HepG2 (cell line): ENCODE results near the gene DDX50. TPM values are rescaled to one million over a fixed set of nuclear protein-coding genes. Genes with fewer than 3 reads are reported as not detected.

Experiments used
- GZF1 ChIP-seq: sonication (generic); formaldehyde crosslinking; IDR thresholded peaks from 2 replicates; pipeline ENCODE4 v1.5.1; 2020; ENCODE audit warnings: mild to moderate bottlenecking, missing genetic modification reagents
- MIXL1 ChIP-seq: IDR thresholded peaks from 2 replicates; pipeline ENCODE4 v1.6.1; 2016
- NR2F1 ChIP-seq, 2 experiments: fragments of 450-650 bp in 1 of 2; formaldehyde crosslinking in 1 of 2; IDR thresholded peaks; 2 replicates each; pipeline versions ENCODE4 v1.5.0 to v1.6.1; 2016 to 2020; ENCODE audit warnings: mild to moderate bottlenecking in 1 of 2, missing compliant biosample characterization in 1 of 2, missing genetic modification reagents in 1 of 2, moderate library complexity in 1 of 2
- REPIN1 ChIP-seq: sonication (generic); formaldehyde crosslinking; IDR thresholded peaks from 2 replicates; pipeline ENCODE4 v1.8.0; 2022; ENCODE audit warnings: missing genetic modification reagents, low read depth, mild to moderate bottlenecking, borderline replicate concordance
- ZBTB7A ChIP-seq: sonication (generic); formaldehyde crosslinking; IDR thresholded peaks from 2 replicates; pipeline ENCODE4 v1.8.0; 2022; ENCODE audit warnings: mild to moderate bottlenecking, missing genetic modification reagents
- ZKSCAN5 ChIP-seq: sonication (generic); formaldehyde crosslinking; IDR thresholded peaks from 2 replicates; pipeline ENCODE4 v1.5.1; 2020; ENCODE audit warnings: mild to moderate bottlenecking, missing genetic modification reagents
- ZNF205 ChIP-seq: IDR thresholded peaks from 2 replicates; pipeline ENCODE4 v1.6.1; 2018; ENCODE audit warnings: missing biosample characterization, missing genetic modification reagents
- ZNF282 ChIP-seq: fragments of 450-650 bp; IDR thresholded peaks from 2 replicates; pipeline ENCODE4 v1.6.1; 2018; ENCODE audit not compliant: partially characterized antibody
- ZNF383 ChIP-seq: sonication (generic); formaldehyde crosslinking; IDR thresholded peaks from 2 replicates; pipeline ENCODE4 v1.4.0; 2020; ENCODE audit warnings: missing genetic modification reagents, mild to moderate bottlenecking, borderline replicate concordance
- ZNF431 ChIP-seq: sonication (generic); formaldehyde crosslinking; IDR thresholded peaks from 2 replicates; pipeline ENCODE4 v1.9.0; 2022; ENCODE audit warnings: missing genetic modification reagents, low read depth, mild to moderate bottlenecking, borderline replicate concordance
- ZNF530 ChIP-seq: sonication (generic); formaldehyde crosslinking; IDR thresholded peaks from 2 replicates; pipeline ENCODE4 v1.5.0; 2020; ENCODE audit warnings: low read depth, mild to moderate bottlenecking, missing genetic modification reagents
- ZNF879 ChIP-seq: sonication (generic); formaldehyde crosslinking; IDR thresholded peaks from 2 replicates; pipeline ENCODE4 v1.8.1; 2023; ENCODE audit warnings: missing genetic modification reagents
- ZNF883 ChIP-seq: sonication (generic); formaldehyde crosslinking; IDR thresholded peaks from 2 replicates; pipeline ENCODE4 v1.5.1; 2020; ENCODE audit warnings: mild to moderate bottlenecking, missing genetic modification reagents; ENCODE audit errors: not compliant biosample characterization
- ZZZ3 ChIP-seq: sonication (generic); formaldehyde crosslinking; IDR thresholded peaks from 2 replicates; pipeline ENCODE4 v1.4.0; 2020; ENCODE audit warnings: missing genetic modification reagents, mild to moderate bottlenecking, borderline replicate concordance
- polyA plus RNA-seq, 8 experiments: library from polyadenylated mRNA; depleted of rRNA in 3 of 8; stranded (reverse) in 7 of 8; unstranded in 1 of 8; fragments of >200 nt; fragmentation: Illumina TruSeq in 4 of 8; extraction: Trizol in 4 of 8; gene quantifications; 2 replicates each; pipeline versions ENCODE4 v1.2.1 to v1.2.3, GENCODE V29; 2011 to 2016; ENCODE audit warnings: low read depth in 4 of 8, missing spikeins in 1 of 8, mixed read lengths in 1 of 8; ENCODE audit not compliant: insufficient read depth in 1 of 8
- total RNA-seq, 5 experiments: library from RNA; depleted of rRNA; stranded (reverse); fragments of >200 nt; fragmentation: Illumina TruSeq; extraction: Trizol; gene quantifications; 2 replicates each; pipeline ENCODE4 v1.2.3, GENCODE V29; 2016; ENCODE audit warnings: low read depth in 1 of 5
- TF ChIP-seq, protein P1 (sequence below): sonication (generic); formaldehyde crosslinking; IDR thresholded peaks from 2 replicates; pipeline ENCODE4 v1.4.0; 2020; ENCODE audit warnings: missing genetic modification reagents
- TF ChIP-seq, protein P2 (sequence below): sonication (generic); formaldehyde crosslinking; conservative IDR thresholded peaks from 2 replicates; pipeline ENCODE4 v1.4.0; 2020; ENCODE audit warnings: missing genetic modification reagents
- TF ChIP-seq, protein P3 (sequence below), 2 experiments: fragments of 450-650 bp in 1 of 2; sonication (generic) in 1 of 2; formaldehyde crosslinking; IDR thresholded peaks; 2 replicates each; pipeline versions ENCODE4 v1.5.0 to v1.8.0; 2020 to 2022; ENCODE audit warnings: mild to moderate bottlenecking in 1 of 2, missing genetic modification reagents in 1 of 2
- TF ChIP-seq, protein P4 (sequence below): sonication (generic); formaldehyde crosslinking; IDR thresholded peaks from 2 replicates; pipeline ENCODE4 v1.9.0; 2021; ENCODE audit warnings: missing genetic modification reagents, borderline replicate concordance
- TF ChIP-seq, protein P5 (sequence below): sonication (generic); formaldehyde crosslinking; IDR thresholded peaks from 2 replicates; pipeline ENCODE4 v1.5.0; 2020; ENCODE audit warnings: missing genetic modification reagents
- TF ChIP-seq, protein P6 (sequence below): fragments of 450-650 bp; IDR thresholded peaks from 2 replicates; pipeline ENCODE4 v1.6.1; 2017

The DDX50 gene
- total and polyA plus RNA-seq, 2 of the 13 experiments (the other 11 are each of a cell fraction or from before 2014, with no cell fraction given) = 19.0 to 38.2 TPM

DNA sequence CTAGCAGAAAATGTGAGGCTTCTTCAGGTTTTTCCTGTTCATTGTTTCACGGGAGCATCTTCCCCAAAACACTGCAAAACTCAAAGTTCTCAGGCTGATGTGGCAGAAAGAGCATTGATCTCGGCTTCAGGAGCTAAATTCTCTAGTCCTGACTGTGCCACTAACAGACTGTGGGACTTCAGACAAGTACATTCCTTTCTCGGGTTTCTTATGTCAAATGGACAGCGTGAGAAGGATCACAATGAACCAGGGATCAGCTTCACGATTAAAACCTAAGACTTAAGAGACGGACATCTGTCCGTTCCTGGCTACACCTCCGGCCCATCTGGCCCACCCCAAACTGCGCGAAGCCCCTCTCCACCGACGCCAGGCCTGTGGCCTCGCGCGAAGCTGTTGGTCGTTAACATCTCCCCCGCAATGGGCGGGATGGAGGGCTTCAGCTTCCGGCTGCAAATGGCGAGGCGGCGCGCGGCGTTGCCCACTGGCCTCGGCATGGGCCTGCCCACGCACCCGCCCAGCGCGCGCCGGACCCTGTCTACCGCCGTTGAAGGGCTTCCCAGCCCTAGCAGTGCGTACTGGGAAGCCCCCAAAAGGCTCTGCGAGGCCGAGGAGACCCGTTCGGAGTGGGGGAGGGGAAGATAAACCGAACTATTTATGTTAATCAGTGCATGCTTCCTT, 549 bp upstream of the DDX50 start (continued):
- TF ChIP-seq MIXL1 (CRISPR knock-in tag) (peak; percentile 89), ZNF282 (no peak), GZF1 (CRISPR knock-in tag) (no peak), ZBTB7A (CRISPR knock-in tag) (peak; percentile 94), ZNF879 (CRISPR knock-in tag) (no peak), ZZZ3 (peak; percentile 21; the same call in 1 of the 2 replicates), ZNF431 (CRISPR knock-in tag) (peak; percentile 75; the same call in 1 of the 2 replicates), ZNF883 (CRISPR knock-in tag) (peak; percentile 86), ZNF205 (CRISPR knock-in tag) (peak; percentile 71; the same call in 1 of the 2 replicates), NR2F1 (CRISPR knock-in tag; IDR thresholded peaks at IDR 0.05) (no peak), REPIN1 (CRISPR knock-in tag) (peak; percentile 24; the same call in 1 of the 2 replicates), ZNF530 (CRISPR knock-in tag) (no peak; the same call in 1 of the 2 replicates), ZNF383 (CRISPR knock-in tag) (no peak), ZKSCAN5 (no peak)
- TF ChIP-seq, protein P1, sequence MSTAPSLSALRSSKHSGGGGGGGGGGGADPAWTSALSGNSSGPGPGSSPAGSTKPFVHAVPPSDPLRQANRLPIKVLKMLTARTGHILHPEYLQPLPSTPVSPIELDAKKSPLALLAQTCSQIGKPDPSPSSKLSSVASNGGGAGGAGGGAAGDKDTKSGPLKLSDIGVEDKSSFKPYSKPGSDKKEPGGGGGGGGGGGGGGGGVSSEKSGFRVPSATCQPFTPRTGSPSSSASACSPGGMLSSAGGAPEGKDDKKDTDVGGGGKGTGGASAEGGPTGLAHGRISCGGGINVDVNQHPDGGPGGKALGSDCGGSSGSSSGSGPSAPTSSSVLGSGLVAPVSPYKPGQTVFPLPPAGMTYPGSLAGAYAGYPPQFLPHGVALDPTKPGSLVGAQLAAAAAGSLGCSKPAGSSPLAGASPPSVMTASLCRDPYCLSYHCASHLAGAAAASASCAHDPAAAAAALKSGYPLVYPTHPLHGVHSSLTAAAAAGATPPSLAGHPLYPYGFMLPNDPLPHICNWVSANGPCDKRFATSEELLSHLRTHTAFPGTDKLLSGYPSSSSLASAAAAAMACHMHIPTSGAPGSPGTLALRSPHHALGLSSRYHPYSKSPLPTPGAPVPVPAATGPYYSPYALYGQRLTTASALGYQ = no peak; the same call in none of the 2 replicates
- TF ChIP-seq, protein P2, sequence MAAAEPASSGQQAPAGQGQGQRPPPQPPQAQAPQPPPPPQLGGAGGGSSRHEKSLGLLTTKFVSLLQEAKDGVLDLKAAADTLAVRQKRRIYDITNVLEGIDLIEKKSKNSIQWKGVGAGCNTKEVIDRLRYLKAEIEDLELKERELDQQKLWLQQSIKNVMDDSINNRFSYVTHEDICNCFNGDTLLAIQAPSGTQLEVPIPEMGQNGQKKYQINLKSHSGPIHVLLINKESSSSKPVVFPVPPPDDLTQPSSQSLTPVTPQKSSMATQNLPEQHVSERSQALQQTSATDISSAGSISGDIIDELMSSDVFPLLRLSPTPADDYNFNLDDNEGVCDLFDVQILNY = no peak
- TF ChIP-seq, protein P3, sequence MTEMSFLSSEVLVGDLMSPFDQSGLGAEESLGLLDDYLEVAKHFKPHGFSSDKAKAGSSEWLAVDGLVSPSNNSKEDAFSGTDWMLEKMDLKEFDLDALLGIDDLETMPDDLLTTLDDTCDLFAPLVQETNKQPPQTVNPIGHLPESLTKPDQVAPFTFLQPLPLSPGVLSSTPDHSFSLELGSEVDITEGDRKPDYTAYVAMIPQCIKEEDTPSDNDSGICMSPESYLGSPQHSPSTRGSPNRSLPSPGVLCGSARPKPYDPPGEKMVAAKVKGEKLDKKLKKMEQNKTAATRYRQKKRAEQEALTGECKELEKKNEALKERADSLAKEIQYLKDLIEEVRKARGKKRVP (CRISPR knock-in tag; IDR thresholded peaks at IDR 0.05) = peak in 1 of 2 experiments; percentile 82; a peak in 2 of 4 replicates
- TF ChIP-seq, protein P4, sequence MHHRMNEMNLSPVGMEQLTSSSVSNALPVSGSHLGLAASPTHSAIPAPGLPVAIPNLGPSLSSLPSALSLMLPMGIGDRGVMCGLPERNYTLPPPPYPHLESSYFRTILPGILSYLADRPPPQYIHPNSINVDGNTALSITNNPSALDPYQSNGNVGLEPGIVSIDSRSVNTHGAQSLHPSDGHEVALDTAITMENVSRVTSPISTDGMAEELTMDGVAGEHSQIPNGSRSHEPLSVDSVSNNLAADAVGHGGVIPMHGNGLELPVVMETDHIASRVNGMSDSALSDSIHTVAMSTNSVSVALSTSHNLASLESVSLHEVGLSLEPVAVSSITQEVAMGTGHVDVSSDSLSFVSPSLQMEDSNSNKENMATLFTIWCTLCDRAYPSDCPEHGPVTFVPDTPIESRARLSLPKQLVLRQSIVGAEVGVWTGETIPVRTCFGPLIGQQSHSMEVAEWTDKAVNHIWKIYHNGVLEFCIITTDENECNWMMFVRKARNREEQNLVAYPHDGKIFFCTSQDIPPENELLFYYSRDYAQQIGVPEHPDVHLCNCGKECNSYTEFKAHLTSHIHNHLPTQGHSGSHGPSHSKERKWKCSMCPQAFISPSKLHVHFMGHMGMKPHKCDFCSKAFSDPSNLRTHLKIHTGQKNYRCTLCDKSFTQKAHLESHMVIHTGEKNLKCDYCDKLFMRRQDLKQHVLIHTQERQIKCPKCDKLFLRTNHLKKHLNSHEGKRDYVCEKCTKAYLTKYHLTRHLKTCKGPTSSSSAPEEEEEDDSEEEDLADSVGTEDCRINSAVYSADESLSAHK = no peak
- TF ChIP-seq, protein P5, sequence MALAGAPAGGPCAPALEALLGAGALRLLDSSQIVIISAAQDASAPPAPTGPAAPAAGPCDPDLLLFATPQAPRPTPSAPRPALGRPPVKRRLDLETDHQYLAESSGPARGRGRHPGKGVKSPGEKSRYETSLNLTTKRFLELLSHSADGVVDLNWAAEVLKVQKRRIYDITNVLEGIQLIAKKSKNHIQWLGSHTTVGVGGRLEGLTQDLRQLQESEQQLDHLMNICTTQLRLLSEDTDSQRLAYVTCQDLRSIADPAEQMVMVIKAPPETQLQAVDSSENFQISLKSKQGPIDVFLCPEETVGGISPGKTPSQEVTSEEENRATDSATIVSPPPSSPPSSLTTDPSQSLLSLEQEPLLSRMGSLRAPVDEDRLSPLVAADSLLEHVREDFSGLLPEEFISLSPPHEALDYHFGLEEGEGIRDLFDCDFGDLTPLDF (CRISPR knock-in tag) = peak; percentile 84
- TF ChIP-seq, protein P6, sequence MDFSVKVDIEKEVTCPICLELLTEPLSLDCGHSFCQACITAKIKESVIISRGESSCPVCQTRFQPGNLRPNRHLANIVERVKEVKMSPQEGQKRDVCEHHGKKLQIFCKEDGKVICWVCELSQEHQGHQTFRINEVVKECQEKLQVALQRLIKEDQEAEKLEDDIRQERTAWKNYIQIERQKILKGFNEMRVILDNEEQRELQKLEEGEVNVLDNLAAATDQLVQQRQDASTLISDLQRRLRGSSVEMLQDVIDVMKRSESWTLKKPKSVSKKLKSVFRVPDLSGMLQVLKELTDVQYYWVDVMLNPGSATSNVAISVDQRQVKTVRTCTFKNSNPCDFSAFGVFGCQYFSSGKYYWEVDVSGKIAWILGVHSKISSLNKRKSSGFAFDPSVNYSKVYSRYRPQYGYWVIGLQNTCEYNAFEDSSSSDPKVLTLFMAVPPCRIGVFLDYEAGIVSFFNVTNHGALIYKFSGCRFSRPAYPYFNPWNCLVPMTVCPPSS = no peak
